ENCODE data around the gene MLST8.

DNA sequence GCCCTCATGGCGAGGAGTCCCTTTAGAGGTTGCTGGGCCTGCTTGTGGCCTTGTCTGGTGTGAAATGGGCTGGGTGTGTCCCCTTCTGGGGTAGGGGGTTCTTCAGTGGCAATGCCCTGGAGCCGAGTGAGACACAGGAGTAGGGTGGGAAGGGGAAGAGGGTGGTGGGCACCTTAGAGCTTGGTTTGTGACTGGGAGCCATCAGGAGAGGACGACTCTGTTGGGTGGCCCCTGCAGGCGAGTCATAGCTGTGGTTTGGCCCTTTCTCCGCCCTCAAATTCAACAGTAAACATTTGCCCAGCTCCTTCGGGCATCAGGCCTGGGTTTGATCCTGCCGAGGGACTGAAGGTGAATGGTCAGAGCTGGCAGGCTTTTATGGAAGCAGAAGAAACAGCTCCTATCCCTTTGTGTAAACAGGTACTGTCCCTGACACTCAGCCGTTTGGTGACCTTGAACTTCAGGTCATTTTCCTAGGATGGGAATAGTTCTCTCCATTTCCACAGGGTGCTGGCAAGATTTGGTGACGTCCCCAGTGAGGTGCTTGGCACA is 21.1 kb downstream of the MLST8 start:
- TF ChIP-seq CTCF (IDR thresholded peaks at IDR 0.05) (no peak), POLR2A (IDR thresholded peaks at IDR 0.05) (no peak)

All from body of pancreas (tissue), 4 donors.